Fibroblast of skin of back (primary cell): ENCODE data around the gene MYL6B.

Source experiments
- DNase-seq: peaks from one replicate; pipeline ENCODE4 v3.0.0-alpha.2; 2013

Gene MYL6B

DNA sequence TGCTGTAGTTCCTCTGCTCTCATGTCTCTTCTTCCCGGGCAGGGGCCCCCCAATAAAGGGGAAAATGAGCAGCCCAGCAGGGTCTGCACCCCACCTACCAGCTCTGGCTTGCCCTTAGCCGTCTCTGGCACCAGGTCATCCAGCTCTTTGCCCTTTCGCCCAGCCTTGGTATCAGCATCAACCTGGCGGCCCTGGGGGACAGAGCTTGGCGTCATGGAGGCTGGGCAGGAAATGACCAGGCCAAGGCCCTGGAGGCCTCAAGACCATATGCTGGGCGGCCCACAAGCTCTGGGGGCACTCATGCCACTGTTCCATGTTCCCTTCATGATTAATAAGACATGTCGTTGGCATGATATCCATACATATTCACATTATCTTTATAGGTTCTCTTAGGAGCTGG lies 20.5 kb downstream of the MYL6B start:
- no peak for DNase-seq

DNA sequence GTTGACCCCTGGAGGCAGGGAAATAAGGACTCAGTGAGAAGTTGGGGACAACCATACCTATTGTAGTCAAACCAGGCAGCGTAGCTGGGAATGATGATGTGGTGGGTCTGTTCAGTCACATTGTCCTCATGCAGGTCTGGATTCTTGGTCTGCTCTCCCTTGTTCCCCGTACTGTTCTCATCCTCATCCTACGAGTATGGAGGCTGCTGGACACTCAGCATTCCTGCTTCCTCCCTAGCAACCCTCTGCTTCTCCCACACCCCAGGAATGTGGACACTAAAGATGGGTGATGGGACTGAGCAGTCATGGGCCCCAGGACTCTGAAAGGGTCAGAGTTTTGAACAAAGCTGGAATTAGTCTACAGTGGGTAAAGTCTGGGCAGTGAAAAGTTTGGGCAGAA lies 26.0 kb downstream of the MYL6B start:
- DNase-seq: no peak

DNA sequence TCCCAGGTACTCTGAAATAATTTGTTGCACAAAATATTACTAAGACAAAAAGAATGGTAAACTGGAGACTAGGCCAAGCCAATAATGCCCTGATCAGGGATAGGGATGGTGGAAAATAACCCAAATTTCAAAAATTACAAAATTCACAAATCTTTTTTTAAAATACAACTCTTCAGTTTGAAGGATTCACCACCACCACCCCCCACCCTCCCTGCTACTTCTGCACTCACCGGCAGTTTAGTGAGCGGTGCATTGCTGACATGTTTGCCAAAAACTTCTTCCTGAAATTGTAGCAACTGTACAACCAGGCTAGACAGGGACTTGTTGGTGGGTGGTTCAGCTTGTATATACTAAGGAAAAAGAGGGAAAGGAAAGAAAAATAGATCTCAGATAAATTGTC lies 34.6 kb downstream of the MYL6B start:
- no peak for DNase-seq

DNA sequence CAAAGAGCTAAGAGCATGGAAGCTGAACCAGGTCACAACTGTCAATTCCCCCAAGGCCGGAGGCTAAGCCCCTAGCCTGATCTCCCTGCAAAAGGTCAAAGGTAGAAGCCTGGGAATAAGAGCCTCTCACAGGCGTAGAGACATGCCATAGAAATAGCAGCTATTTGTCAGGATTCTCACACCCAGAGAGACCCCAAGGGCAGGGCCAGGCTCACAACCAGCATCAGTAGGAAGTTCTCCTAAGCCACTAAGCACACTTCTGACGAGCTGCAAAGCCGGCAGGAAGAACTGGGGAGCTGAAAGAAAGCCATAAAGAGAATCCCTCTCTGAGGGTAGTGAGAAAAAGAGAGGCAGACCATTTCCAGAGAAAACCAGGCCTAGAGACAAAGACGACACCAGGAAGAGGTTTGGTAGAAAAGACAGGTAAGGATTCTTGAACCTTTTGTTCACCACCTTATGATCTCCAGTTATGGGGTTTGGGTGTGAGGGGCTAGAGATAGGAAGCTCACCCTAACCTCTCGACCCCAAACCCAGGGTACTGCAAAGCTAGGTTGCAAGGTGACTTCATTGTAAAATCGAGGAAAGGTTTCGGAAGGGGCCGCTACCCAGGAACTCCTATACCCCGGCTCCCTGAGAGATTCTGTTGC lies 35.9 kb downstream of the MYL6B start:
- no peak for DNase-seq

DNA sequence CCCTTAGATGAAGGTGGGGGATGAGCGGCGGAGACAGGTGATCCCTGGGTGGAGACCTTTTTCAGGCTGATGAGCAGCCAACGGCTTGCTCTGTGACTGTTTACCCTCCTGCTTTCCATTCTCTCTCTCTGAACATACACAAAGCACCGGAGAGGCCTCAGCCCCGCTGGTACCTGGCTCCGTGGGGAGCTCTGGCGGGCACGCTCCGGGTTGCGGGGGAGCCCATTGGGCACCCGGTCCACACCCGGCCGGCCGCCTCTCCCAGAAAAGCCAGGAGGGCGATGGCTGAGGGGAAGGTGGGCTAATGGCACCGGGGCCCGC lies 36.4 kb downstream of the MYL6B start:
- DNase-seq: no peak

DNA sequence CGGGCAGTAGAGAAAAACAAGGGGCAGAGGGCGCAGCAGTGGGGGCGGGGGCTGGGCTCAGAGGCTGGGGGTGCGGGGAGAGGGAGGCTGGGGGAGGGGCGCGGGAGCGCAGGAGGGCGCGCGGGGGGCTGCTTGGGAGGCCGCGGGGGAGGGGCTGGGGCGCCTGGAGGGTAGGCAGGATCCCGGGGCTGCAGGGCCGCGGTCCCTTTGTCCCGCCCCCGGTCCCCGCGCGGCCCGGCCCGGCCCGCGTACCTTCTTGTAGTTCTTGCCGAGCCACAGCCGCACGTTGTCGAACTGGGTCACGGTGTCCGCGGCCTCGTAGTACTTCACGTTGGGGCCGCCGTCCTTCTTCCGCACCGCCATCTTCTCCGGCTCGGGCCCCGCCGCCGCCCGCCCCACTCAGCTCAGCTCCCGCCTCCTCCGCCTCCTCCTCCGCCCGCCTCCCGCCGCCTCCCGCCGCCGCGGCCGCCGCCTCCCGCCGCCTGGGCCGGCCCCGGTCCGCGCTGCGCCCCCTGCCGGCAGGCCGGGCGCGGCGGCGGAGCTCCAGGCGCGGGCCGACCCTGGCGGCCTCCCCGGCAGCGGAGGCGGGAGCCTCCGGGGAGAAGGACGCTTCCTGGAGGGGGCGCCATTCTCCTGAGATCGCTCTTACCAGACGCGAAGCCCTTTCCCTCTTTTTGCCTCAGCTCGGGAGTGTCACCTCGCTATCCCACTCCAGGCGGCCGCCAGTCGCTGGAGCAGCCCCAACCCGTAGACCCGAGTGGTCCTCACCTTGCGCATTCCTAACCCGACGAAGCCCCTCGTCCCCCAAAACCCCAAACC lies 36.9 kb downstream of the MYL6B start, which contains the start of gene SMARCC2:
TSS of gene SMARCC2 (minus strand) at position 385 of the 819 bp plus-strand sequence. CDS start at position 363, 22 bp downstream.
- peak; percentile 87 for DNase-seq

DNA sequence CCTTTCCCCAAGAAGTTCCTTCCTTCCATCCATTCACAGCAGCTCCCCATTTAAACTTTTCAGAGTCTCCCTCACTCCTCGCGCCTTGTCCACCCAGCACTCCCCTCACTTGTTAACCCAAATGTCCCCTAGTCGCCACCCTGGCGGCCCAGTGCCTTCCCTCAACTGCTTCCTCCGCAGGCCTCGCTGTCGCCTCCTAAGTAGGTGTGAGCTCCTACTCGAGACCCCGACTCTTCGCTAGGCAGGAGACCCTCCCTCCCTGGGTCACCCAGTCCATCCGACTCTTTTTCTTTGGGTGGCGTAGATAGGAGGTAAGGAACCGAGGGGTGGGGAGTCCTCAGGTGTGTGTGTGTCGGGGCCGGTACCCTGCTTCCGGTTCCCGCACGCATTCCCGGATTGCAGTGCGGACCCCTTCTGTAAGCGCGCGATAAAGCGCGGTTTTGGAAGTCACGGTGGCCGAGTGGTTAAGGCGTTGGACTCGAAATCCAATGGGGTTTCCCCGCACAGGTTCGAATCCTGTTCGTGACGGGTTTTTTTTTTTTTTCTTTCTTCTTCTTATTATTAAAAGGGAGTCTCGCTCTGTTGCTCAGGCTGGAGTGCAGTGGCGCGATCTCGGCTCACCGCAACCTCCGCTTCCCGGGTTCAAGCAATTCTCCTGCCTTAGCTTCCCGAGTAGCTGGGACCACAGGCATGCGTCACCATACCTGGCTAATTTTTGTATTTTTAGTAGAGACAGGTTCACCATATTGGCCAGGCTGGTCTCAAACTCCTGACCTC lies 37.7 kb downstream of the MYL6B start:
- peak; percentile 85 for DNase-seq

DNA sequence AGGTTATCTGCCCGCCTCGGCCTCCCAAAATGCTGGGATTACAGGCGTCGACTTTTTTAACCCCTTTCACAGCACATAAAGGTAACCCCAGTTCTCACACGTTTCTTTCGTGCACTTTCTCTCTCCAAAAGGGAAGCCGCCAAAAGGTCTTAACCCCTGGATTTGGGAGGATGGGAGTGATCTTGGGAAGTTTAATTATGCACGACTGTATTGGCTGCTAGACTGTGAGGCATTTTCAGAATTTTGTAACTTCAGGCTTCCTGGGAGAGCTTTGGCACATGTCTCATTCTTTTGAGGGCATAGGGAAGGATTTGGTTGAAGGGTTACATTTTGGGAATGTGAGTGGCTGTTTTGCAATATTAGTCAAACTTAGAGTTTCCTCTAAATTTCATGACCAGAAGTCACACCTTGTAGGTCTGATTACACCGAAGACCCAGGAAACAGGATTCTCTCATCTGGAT lies 38.3 kb downstream of the MYL6B start:
- DNase-seq: no peak

DNA sequence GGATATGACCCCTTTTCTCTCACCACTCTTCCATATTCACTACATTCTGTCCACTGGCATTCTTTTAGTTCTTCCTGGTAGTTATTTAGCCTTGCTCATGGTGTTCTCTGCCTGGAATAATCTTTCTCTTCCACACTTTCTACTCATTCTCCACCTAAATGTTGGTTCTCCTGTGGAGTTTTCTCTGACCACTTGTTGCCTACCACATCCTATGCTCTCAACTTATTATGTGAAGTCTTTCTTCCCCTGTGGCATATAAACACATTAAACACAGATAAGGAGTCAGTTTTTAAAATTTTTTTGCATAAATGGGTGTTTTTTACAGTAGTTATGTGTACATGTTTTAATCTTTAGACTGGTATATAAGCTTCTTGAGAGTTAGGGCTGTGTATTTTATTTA lies 40.2 kb downstream of the MYL6B start:
- no peak for DNase-seq

DNA sequence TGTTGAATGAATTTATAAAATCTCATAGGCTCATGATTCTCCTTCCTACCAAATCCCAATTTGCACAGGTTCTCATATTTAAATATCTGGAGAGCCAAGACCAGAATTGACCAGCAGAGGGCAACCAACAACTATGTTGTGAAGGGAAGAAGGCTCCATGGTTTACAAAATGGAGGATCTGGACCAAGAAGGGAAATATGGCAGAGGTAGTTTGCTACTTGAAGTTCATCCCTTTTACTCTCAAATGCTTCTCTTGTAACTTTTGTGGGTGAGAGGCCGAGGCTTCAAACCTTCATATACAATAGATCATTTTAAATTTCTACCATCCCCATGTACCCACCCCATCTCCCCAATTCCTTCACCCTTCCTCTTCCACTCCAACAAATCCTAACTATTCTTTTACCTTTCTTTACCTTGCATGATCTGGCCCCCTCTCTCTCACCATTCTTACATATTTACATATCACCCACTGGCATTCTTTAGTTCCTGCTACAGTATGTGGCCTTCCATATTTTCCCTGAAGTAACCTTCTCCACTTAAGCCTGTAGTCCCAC lies 40.7 kb downstream of the MYL6B start:
- peak; percentile 84 for DNase-seq

DNA sequence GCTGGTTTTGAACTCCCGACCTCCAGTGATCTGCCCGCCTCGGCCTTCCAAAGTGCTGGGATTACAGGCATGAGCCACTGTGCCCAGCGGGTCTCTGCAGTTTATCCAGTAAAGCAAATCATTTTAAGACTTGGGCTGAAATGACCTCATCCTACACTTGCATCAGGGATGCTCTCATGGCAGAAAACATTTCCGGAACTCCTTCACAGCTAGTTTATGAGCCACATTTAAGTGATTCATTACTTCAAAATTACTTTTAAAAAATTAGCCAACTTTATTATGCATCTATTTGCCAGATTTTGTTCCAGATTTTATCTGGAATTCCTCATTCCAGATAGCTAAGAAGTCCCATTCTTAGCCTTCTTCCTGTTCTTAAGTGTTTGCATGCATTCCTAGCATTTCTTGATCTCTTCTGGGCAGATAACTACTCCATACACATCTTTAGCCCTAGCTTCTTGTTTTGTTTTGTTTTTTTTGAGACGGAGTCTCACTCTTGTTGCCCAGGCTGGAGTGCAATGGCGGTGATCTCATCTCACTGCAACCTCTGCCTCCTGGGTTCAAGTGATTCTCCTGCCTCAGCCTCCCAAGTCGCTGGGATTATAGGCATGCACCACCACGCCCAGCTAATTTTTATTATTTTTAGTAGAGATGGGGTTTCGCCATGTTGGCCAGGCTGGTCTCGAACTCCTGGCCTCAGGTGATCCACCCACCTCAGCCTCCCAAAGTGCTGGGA lies 44.6 kb downstream of the MYL6B start:
- DNase-seq: peak; percentile 89

DNA sequence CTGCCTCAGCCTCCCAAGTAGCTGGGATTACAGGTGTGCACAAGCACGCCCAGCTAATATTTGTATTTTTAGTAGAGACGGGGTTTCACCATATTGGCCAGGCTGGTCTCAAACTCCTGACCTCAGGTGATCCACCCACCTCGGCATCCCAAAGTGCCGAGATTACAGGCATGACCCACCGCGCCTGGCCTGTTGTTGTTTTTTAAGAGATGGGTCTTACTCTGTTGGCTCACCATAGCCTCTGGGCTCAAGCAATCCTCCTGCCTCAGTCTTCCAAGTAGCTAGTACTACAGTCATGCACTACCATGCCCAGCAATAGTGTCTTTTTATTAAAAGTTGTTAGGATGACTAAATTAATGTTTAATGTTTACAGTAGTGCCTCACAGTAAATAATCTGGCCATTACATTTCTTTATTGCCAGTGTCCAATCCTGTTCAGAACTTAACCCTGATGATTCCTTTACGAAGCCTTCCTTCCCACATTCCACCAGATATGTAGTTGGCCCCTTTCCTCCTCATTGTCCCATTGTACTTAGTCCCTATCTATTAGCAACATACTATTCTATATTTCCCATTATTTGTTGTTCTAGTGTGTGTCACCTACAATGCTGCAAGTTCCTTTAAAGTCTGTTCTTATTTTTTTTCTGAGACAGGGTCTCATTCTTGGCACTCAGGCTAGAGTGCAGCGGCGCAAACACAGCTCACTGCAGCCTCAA lies 45.7 kb downstream of the MYL6B start:
- DNase-seq: no peak

DNA sequence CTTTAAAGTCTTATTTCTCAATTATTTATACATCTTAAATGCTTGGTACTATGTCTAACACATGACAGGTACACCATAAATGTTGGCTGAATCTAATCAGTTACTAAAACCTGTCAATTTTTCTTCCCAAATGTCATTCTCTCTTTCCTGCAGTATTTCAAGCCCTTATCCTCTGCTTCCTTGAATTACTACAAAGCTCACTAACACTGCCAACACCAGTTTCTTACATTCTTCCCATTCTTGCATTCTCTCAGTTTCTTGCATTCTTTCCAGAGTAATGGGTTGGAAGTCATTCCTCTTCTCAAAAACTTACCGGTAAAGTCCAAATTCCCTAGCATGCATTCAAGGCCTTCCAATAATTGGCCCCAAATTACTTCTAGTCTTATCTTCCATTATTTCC lies 46.4 kb downstream of the MYL6B start:
- DNase-seq: peak; percentile 32

DNA sequence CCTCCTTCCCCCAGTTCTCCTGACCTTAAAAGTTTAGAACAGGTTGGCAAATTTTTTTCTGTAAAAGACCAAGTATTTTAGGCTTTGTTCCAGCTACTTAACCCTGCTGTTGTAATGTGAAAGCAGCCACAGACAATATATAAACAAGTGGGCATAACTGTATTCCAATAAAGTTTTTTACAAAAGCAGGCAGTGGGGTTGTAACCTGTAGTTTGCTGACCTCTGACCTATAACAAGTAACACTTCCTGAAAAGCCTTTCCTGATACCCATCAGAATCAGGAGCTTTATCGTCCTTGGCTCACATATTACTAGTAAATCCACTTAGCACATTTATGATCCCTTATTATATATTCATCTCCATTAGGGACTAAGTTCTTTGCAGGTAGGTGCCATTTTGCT lies 50.0 kb downstream of the MYL6B start:
- DNase-seq: no peak

DNA sequence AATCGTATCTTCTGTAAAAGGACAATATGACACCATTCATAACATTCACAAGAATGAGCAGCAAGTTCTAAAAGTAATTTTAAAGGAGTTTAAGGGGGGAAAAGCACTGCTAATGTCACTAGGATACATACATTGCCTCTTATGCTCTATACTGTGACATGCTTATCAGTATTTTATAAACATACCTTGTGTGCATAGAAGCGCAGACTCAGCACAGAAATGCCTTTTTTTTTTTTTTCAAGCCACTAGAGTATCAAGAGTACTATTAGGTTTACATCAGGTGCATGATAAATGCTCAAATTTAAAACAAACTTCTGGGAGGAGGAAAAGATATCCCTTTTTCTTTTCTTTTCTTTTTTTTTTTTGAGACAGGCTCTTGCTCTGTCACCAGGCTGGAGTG lies 50.5 kb downstream of the MYL6B start:
- no peak for DNase-seq

DNA sequence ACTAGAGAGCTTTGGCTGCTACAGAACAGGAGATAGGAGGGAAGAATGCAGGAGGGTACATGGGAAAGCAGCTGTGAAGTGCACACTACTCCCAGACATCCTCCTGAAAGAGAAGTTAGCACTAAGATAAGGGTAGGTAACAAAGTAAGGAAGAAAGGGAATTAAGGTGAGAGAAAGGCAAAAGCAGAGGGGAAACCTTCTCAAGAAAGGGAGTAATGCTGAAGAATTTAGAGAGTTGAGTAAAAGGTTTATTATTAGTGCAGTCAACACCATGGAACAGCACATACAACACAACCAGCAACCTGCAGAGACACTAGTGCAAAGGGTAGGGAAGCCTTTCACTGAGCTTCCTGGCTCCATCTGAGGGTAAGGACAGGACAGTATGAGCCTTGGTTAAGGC lies 51.9 kb downstream of the MYL6B start:
- no peak for DNase-seq

DNA sequence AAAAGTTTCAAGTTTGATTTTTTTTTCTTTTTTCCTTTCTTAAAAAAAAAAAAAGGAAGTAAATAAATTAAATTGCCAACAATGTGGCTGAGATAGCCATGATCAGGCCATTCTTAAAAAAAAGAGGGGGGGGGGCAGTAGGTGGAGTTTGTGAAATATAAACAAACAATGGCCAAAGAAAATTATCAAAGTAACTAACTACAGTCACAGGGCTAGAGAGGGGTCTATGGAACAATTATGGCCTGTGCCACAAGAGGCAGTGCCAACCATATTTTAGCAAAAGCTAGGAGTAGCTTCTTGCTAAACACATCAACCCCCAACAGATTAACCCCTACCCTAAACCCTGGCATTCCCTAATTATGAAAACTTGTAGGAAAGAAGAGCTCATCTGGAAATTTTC lies 53.1 kb downstream of the MYL6B start:
- no peak for DNase-seq

DNA sequence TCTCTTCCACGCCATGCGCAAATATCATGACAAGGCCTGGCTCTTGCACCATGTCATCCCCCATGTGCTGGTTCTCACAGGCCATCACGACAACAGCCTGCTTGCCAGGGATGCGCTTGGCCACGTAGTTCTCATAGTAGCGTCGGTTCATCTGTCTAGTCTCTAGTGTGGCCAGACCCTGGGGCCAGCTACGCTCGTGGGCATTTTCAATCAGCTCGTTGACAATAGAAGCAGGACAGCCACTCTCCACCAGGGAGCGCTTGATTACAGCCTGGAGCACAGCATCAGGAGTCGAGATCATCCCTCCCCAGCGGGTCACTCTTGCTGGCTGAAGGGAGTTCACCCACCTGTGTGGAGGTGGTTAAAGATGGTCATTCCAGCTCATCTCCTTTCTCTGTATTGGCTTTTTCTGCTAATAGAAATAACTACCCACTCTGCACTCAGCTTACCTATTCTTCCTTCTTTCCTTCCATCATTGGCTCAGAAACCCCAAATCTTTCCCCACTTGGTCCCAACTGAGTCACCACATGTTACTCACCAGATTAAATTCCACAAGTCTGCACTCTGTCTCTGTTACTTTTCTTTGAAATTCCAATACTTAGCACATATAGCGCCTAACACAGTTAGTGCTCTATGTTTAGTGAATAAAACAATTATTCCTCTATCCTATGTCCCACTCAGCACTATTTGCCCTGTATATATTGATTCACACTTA lies 54.2 kb downstream of the MYL6B start:
- DNase-seq: peak; percentile 61
